HepG2 (cell line): Measurements from ENCODE around the gene TMCO4. TPM values are rescaled to one million over a fixed set of nuclear protein-coding genes. Genes with fewer than 3 reads are reported as not detected.
A peak's percentile ranks its signal among the peaks of the same experiment; 100 is the strongest.

Source experiments
- ELF1 ChIP-seq: sonication (generic); formaldehyde crosslinking; IDR thresholded peaks from 2 replicates; pipeline ENCODE4 v1.4.0; 2020; ENCODE audit warnings: missing genetic modification reagents
- GPN1 ChIP-seq: sonication (generic); formaldehyde crosslinking; IDR thresholded peaks from 2 replicates; pipeline ENCODE4 v1.5.1; 2020; ENCODE audit warnings: missing genetic modification reagents, borderline replicate concordance
- HDAC6 ChIP-seq: fragments of 200-600 bp; sonication (generic); IDR thresholded peaks from 2 replicates; pipeline ENCODE4 v1.7.0; 2017; ENCODE audit warnings: mild to moderate bottlenecking, antibody characterized with exemption, low read length, low read depth
- KAT2B ChIP-seq: fragments of 150-350 bp; IDR thresholded peaks from 2 replicates; pipeline ENCODE4 v1.6.1; 2014; ENCODE audit warnings: low read depth, low read length, borderline replicate concordance
- KDM3A ChIP-seq: IDR thresholded peaks from 2 replicates; pipeline ENCODE4 v1.6.1; 2018; ENCODE audit warnings: low read depth, missing compliant biosample characterization
- RARG ChIP-seq: sonication (generic); formaldehyde crosslinking; IDR thresholded peaks from 2 replicates; pipeline ENCODE4 v1.4.0; 2020; ENCODE audit warnings: low read depth, mild to moderate bottlenecking, missing genetic modification reagents
- SKIL ChIP-seq: sonication (generic); formaldehyde crosslinking; IDR thresholded peaks from 2 replicates; pipeline ENCODE4 v1.8.0; 2022; ENCODE audit warnings: missing genetic modification reagents, mild to moderate bottlenecking, moderate library complexity, borderline replicate concordance
- THAP9 ChIP-seq: sonication (generic); formaldehyde crosslinking; IDR thresholded peaks from 2 replicates; pipeline ENCODE4; 2020; ENCODE audit warnings: missing genetic modification reagents, mild to moderate bottlenecking, borderline replicate concordance
- THRA ChIP-seq: sonication (generic); formaldehyde crosslinking; IDR thresholded peaks from 2 replicates; pipeline ENCODE4 v1.4.0; 2020; ENCODE audit warnings: missing genetic modification reagents, borderline replicate concordance
- ZBTB14 ChIP-seq: sonication (generic); formaldehyde crosslinking; IDR thresholded peaks from 2 replicates; pipeline ENCODE4 v1.4.0; 2020; ENCODE audit warnings: missing genetic modification reagents
- ZBTB42 ChIP-seq: sonication (generic); formaldehyde crosslinking; IDR thresholded peaks from 2 replicates; pipeline ENCODE4 v1.5.0; 2020; ENCODE audit warnings: mild to moderate bottlenecking, missing genetic modification reagents
- ZNF546 ChIP-seq: sonication (generic); formaldehyde crosslinking; conservative IDR thresholded peaks from 2 replicates; pipeline ENCODE4 v1.8.1; 2023; ENCODE audit warnings: mild to moderate bottlenecking, missing genetic modification reagents
- ZNF770 ChIP-seq: sonication (generic); formaldehyde crosslinking; IDR thresholded peaks from 2 replicates; pipeline ENCODE4 v1.5.0; 2020; ENCODE audit warnings: mild to moderate bottlenecking, missing genetic modification reagents
- polyA plus RNA-seq, 8 experiments: library from polyadenylated mRNA; depleted of rRNA in 3 of 8; stranded (reverse) in 7 of 8; unstranded in 1 of 8; fragments of >200 nt; fragmentation: Illumina TruSeq in 4 of 8; extraction: Trizol in 4 of 8; gene quantifications; 2 replicates each; pipeline versions ENCODE4 v1.2.1 to v1.2.3, GENCODE V29; 2011 to 2016; ENCODE audit warnings: low read depth in 4 of 8, missing spikeins in 1 of 8, mixed read lengths in 1 of 8; ENCODE audit not compliant: insufficient read depth in 1 of 8
- total RNA-seq, 5 experiments: library from RNA; depleted of rRNA; stranded (reverse); fragments of >200 nt; fragmentation: Illumina TruSeq; extraction: Trizol; gene quantifications; 2 replicates each; pipeline ENCODE4 v1.2.3, GENCODE V29; 2016; ENCODE audit warnings: low read depth in 1 of 5

The TMCO4 gene
- total and polyA plus RNA-seq, 2 of the 13 experiments (the other 11 are each of a cell fraction or from before 2014, with no cell fraction given), result 2.1 to 4.1 TPM

- TF ChIP-seq THAP9 (no peak), GPN1 (CRISPR knock-in tag) (no peak), HDAC6 (no peak), ZBTB14 (CRISPR knock-in tag) (peak; percentile 69), ZNF546 (CRISPR knock-in tag) (no peak; the same call in 1 of the 2 replicates), ZNF770 (CRISPR knock-in tag) (no peak), KDM3A (no peak), KAT2B (no peak), RARG (CRISPR knock-in tag) (no peak), THRA (CRISPR knock-in tag) (0 out of 2 replicates have a peak, but pooled peaks have one; percentile 33), ELF1 (peak; percentile 84), ZBTB42 (CRISPR knock-in tag) (no peak), SKIL (CRISPR knock-in tag) (no peak)
Measured at GRCh38 chr1:19799230-19800075, at the start of gene TMCO4 (continued).
